B cell (primary cell): ENCODE measurements around the gene CALM3.

ENCODE experiments used
- EZH2 ChIP-seq: IDR thresholded peaks from 2 replicates; pipeline ENCODE4 v1.6.1; 2012; ENCODE audit warnings: borderline replicate concordance, low read depth, mild to moderate bottlenecking, moderate library complexity, low read length; ENCODE audit not compliant: insufficient read depth, poor library complexity, severe bottlenecking
- TF ChIP-seq, protein P1 (sequence below): fragments of 200-600 bp; IDR thresholded peaks from one replicate; pipeline ENCODE4 v1.8.0; 2022; ENCODE audit warnings: antibody characterized with exemption, mild to moderate bottlenecking

DNA sequence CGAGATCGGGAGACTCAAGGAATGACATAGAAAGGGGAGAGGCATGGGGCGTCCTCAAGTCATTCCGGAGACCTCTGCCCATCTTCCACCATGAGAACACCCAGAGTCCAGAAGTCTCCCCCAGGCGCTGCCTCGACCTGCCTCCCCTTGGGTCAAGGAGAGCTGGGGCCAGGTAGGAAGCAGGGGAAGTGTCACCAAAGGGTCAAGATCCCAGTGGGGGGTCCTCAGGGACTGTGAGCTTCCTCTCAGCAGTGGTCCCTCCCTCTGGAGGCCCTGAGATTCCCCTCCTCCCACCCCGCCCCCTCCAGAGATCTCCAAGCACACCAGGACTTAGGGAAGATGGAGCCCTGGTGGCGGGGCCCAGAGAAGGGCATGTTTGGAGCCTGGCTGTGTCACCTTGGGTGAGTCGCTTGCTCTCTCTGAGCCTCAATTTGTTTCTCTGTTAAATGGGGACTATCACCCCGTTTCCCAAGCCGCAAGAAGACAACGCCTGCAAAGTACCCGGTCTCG lies 58.9 kb downstream of the CALM3 start:
- TF ChIP-seq, protein P1, sequence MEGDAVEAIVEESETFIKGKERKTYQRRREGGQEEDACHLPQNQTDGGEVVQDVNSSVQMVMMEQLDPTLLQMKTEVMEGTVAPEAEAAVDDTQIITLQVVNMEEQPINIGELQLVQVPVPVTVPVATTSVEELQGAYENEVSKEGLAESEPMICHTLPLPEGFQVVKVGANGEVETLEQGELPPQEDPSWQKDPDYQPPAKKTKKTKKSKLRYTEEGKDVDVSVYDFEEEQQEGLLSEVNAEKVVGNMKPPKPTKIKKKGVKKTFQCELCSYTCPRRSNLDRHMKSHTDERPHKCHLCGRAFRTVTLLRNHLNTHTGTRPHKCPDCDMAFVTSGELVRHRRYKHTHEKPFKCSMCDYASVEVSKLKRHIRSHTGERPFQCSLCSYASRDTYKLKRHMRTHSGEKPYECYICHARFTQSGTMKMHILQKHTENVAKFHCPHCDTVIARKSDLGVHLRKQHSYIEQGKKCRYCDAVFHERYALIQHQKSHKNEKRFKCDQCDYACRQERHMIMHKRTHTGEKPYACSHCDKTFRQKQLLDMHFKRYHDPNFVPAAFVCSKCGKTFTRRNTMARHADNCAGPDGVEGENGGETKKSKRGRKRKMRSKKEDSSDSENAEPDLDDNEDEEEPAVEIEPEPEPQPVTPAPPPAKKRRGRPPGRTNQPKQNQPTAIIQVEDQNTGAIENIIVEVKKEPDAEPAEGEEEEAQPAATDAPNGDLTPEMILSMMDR, result no peak
- TF ChIP-seq EZH2, result no peak
